Mesenchymal stem cell (in vitro differentiated cells and primary cell): ENCODE results near the gene ANXA1. TPM values are rescaled to one million over a fixed set of nuclear protein-coding genes. Genes with fewer than 3 reads are reported as not detected.

Source experiments
- DNase-seq: peaks from one replicate; pipeline ENCODE4 v3.0.0-alpha.2; 2013
- H2AFZ ChIP-seq: one replicate; pipeline ENCODE4 v1.6.1; 2013; ENCODE audit warnings: low read depth, mild to moderate bottlenecking, control low read depth, inconsistent platforms, low read length, moderate library complexity
- H2AK5ac ChIP-seq: 2 replicates; pipeline ENCODE4 v1.6.1; 2013; ENCODE audit warnings: low read length, moderate library complexity, mild to moderate bottlenecking, inconsistent platforms; ENCODE audit not compliant: severe bottlenecking
- H2BK120ac ChIP-seq: one replicate; pipeline ENCODE4 v1.6.1; 2013; ENCODE audit warnings: low read depth, mild to moderate bottlenecking, inconsistent platforms, low read length, moderate library complexity
- H2BK12ac ChIP-seq, 2 experiments: one replicate each; pipeline ENCODE4 v1.6.1; 2013; ENCODE audit warnings: inconsistent platforms in 2 of 2, low read length in 2 of 2, mild to moderate bottlenecking in 2 of 2, moderate library complexity in 2 of 2, control low read depth in 1 of 2
- H2BK15ac ChIP-seq: one replicate; pipeline ENCODE4 v1.6.1; 2013; ENCODE audit warnings: mild to moderate bottlenecking, low read depth, inconsistent platforms; ENCODE audit not compliant: poor library complexity, severe bottlenecking
- H2BK5ac ChIP-seq: 2 replicates; pipeline ENCODE4 v1.6.1; 2013; ENCODE audit warnings: low read depth, mild to moderate bottlenecking, low read length, control low read depth, inconsistent platforms; ENCODE audit not compliant: poor library complexity, severe bottlenecking
- H3K14ac ChIP-seq, 2 experiments: one replicate each; pipeline ENCODE4 v1.6.1; 2013; ENCODE audit warnings: inconsistent platforms in 2 of 2, low read length in 2 of 2, control low read depth in 1 of 2, mild to moderate bottlenecking in 1 of 2, moderate library complexity in 1 of 2
- H3K18ac ChIP-seq, 2 experiments: one replicate each; pipeline ENCODE4 v1.6.1; 2013; ENCODE audit warnings: inconsistent platforms in 2 of 2, low read length in 2 of 2, control low read depth in 1 of 2, low read depth in 1 of 2, mild to moderate bottlenecking in 1 of 2
- H3K23ac ChIP-seq, 2 experiments: one replicate each; pipeline ENCODE4 v1.6.1; 2013; ENCODE audit warnings: inconsistent platforms in 2 of 2, low read length in 2 of 2, mild to moderate bottlenecking in 2 of 2, moderate library complexity in 2 of 2, control low read depth in 1 of 2
- H3K27ac ChIP-seq: 2 replicates; pipeline ENCODE4 v1.5.1; 2013; ENCODE audit warnings: mild to moderate bottlenecking, moderate library complexity, low read length, control low read depth, inconsistent platforms; ENCODE audit not compliant: poor library complexity, severe bottlenecking
- H3K27me3 ChIP-seq, 2 experiments: 2 replicates each; pipeline versions ENCODE4 v1.6.1 to v1.7.0; 2013; ENCODE audit warnings: low read length in 2 of 2, mild to moderate bottlenecking in 2 of 2, moderate library complexity in 2 of 2, control low read depth in 1 of 2, inconsistent platforms in 1 of 2; ENCODE audit not compliant: control insufficient read depth in 1 of 2, insufficient read depth in 1 of 2
- H3K36me3 ChIP-seq, 2 experiments: 2 replicates each; pipeline versions ENCODE4 v1.6.1 to v1.7.0; 2013; ENCODE audit warnings: low read length in 2 of 2, control low read depth in 1 of 2, inconsistent platforms in 1 of 2, low read depth in 1 of 2, mild to moderate bottlenecking in 1 of 2; ENCODE audit not compliant: insufficient read depth in 2 of 2, control insufficient read depth in 1 of 2
- H3K4ac ChIP-seq, 2 experiments: one replicate each; pipeline ENCODE4 v1.6.1; 2013; ENCODE audit warnings: inconsistent platforms in 2 of 2, low read length in 2 of 2, mild to moderate bottlenecking in 2 of 2, moderate library complexity in 2 of 2, control low read depth in 1 of 2, low read depth in 1 of 2
- H3K4me1 ChIP-seq: 2 replicates; pipeline ENCODE4 v1.6.1; 2013; ENCODE audit warnings: low read depth, low read length, control low read depth; ENCODE audit not compliant: control insufficient read depth, insufficient read depth
- H3K4me2 ChIP-seq: 2 replicates; pipeline ENCODE4 v1.6.1; 2013; ENCODE audit warnings: low read length, mild to moderate bottlenecking, inconsistent platforms; ENCODE audit not compliant: poor library complexity, severe bottlenecking
- H3K4me3 ChIP-seq, 2 experiments: 2 replicates each; pipeline versions ENCODE4 v1.5.1 to v1.7.0; 2013; ENCODE audit warnings: low read length in 2 of 2, mild to moderate bottlenecking in 2 of 2, control low read depth in 1 of 2, low read depth in 1 of 2; ENCODE audit not compliant: insufficient read depth in 1 of 2
- H3K79me1 ChIP-seq: replicated peaks from 2 replicates; pipeline ENCODE4 v1.6.1; 2013; ENCODE audit warnings: mild to moderate bottlenecking, control low read depth, low read length, inconsistent platforms; ENCODE audit not compliant: poor library complexity, severe bottlenecking
- H3K9ac ChIP-seq: 2 replicates; pipeline ENCODE4 v1.7.0; 2013; ENCODE audit warnings: mild to moderate bottlenecking, low read length, moderate library complexity
- H3K9me3 ChIP-seq: 2 replicates; pipeline ENCODE4 v1.7.0; 2013; ENCODE audit warnings: mild to moderate bottlenecking, low read length; ENCODE audit not compliant: control insufficient read depth
- H4K8ac ChIP-seq: one replicate; pipeline ENCODE4 v1.6.1; 2013; ENCODE audit warnings: inconsistent platforms, mild to moderate bottlenecking, low read length, moderate library complexity
- H4K91ac ChIP-seq: one replicate; pipeline ENCODE4 v1.6.1; 2013; ENCODE audit warnings: mild to moderate bottlenecking, low read length, inconsistent platforms
- WGBS: methylation state at CpG from one replicate; pipeline ENCODE4 v1.1.7; 2013; ENCODE audit warnings: mixed read lengths; 5-methylcytosine and 5-hydroxymethylcytosine counted together
- polyA plus RNA-seq, 2 experiments: library from polyadenylated mRNA; stranded (reverse); fragments of 200-250 nt; gene quantifications; one replicate each; pipeline ENCODE4 v1.2.3, GENCODE V29; 2013

ANXA1 gene, protein sequence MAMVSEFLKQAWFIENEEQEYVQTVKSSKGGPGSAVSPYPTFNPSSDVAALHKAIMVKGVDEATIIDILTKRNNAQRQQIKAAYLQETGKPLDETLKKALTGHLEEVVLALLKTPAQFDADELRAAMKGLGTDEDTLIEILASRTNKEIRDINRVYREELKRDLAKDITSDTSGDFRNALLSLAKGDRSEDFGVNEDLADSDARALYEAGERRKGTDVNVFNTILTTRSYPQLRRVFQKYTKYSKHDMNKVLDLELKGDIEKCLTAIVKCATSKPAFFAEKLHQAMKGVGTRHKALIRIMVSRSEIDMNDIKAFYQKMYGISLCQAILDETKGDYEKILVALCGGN
- 429 TPM for polyA plus RNA-seq (2013, experiment 1 of 2)
- 429 TPM for polyA plus RNA-seq (2013, experiment 2 of 2)

DNA sequence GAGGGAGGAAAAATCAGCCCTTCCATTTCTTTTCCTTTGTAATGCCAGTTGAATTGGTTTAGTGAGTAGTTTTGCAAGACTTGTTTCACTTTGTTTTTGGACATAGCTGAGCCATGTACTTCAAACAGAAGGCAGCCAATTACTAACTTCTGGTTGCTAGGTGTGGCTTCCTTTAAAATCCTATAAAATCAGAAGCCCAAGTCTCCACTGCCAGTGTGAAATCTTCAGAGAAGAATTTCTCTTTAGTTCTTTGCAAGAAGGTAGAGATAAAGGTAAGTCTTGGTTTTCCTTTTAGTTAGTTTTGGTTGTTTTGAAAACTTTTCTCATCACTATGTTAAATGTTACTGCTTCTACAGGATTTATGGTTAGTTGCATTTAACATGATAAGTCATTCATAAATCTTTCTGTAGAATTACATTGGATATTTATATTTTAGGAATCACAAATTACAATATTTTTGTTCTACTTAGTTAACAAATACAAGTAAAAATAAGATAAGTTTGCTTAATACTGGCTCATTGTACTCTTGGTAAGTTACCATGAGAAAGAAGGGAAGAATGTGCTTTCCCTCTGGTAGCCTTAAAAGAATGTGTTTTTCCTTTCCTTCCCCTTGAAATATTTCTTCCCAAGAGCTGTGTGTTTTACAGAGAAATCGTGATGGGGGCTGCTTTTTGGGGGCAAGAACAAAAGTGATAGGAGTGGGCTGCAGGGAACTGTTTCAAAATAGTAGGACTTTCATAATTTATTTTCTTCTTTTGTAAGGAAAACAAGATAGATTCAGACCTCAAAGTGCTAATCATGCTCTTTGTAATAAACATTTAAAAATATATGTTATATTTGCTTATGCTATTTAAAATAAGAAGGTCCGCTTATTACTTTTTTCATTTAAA, at the start of gene ANXA1:
TSS of gene ANXA1 (plus strand) at position 213 of the 890 bp plus-strand sequence. CDS start 6,671 bp downstream, outside the sequence.
- H3K36me3 ChIP-seq = peaks cover 3 to 36% of the 10 kb centered on the region in 2 experiments
- peak within 1 kb of the TSS; percentile 42 for H2AFZ ChIP-seq
- H3K4me3 ChIP-seq = peak within 1 kb of the TSS in 1 of 2 experiments; percentile 88
- H3K9me3 ChIP-seq = no peaks in the 10 kb centered on the region
- H3K4me2 ChIP-seq = peak within 1 kb of the TSS; percentile 81
- peak; percentile 90 for DNase-seq
- peak within 1 kb of the TSS; percentile 51 for H2BK5ac ChIP-seq
- 0% methylated on average over 2 of the region's 2 CpGs for WGBS
- peak within 1 kb of the TSS; percentile 95 for H2AK5ac ChIP-seq
- H2BK120ac ChIP-seq = peak within 1 kb of the TSS; percentile 73
- no peak within 1 kb of the TSS for H3K14ac ChIP-seq
- no peak within 1 kb of the TSS for H4K91ac ChIP-seq
- peaks cover 5% of the 10 kb centered on the region for H3K4me1 ChIP-seq
- H3K4ac ChIP-seq = peak within 1 kb of the TSS in 1 of 2 experiments; percentile 69
- H2BK15ac ChIP-seq = peak within 1 kb of the TSS; percentile 52
- H3K27me3 ChIP-seq = no peaks in the 10 kb centered on the region
- no peak within 1 kb of the TSS for H4K8ac ChIP-seq
- H3K23ac ChIP-seq = no peak within 1 kb of the TSS
- H3K27ac ChIP-seq = peak within 1 kb of the TSS; percentile 88
- peak within 1 kb of the TSS in 1 of 2 experiments; percentile 89 for H2BK12ac ChIP-seq
- peaks cover 1% of the 10 kb centered on the region for H3K79me1 ChIP-seq
- peak within 1 kb of the TSS in 1 of 2 experiments; percentile 62 for H3K18ac ChIP-seq
- peak within 1 kb of the TSS; percentile 97 for H3K9ac ChIP-seq

GRCh38 chr9:73104342-73104741, 47.3 kb upstream of the ANXA1 start:
- H3K4me2 ChIP-seq = no peak overlapping the region
- H2BK12ac ChIP-seq = no peak overlapping the region
- H2BK15ac ChIP-seq = no peak overlapping the region

DNA sequence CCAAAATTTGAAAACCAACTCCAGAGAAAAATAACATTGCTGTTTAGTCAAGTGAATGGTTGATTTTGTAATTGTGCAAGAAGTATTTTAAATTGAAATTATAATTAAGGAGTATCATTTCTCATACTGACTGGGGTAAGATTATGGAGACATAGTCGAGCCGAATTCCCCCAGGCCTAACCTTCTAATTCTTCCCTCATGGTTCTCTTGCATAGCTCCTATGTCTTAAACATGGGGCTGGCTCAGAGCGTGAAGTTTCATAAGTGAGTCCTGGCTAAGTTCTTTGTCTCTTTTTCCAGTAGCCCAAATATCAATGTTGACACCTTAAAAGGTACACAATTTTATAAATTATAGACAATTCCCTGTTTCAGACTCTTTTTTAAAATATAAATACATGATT, 46.7 kb upstream of the ANXA1 start:
- H3K36me3 ChIP-seq = no peaks in the 10 kb centered on the region
- no peak overlapping the region for H3K4ac ChIP-seq
- no peak overlapping the region for H3K9ac ChIP-seq
- no peak overlapping the region for H3K18ac ChIP-seq
- H2BK15ac ChIP-seq = no peak overlapping the region
- no peak overlapping the region for H3K4me3 ChIP-seq
- no peak overlapping the region for H4K91ac ChIP-seq
- no peak overlapping the region for H3K27ac ChIP-seq
- H2AK5ac ChIP-seq = no peak overlapping the region
- H3K4me2 ChIP-seq = no peak overlapping the region
- no peak overlapping the region for H2BK120ac ChIP-seq
- no peak overlapping the region for H3K23ac ChIP-seq
- no peaks in the 10 kb centered on the region for H3K4me1 ChIP-seq
- no peaks in the 10 kb centered on the region for H3K79me1 ChIP-seq
- H3K9me3 ChIP-seq = no peaks in the 10 kb centered on the region
- H2BK12ac ChIP-seq = no peak overlapping the region
- H4K8ac ChIP-seq = no peak overlapping the region
- H3K27me3 ChIP-seq = no peaks in the 10 kb centered on the region
- H3K14ac ChIP-seq = no peak overlapping the region
- H2AFZ ChIP-seq = no peak overlapping the region
- no peak overlapping the region for H2BK5ac ChIP-seq
- WGBS = 100% methylated on average over 2 of the region's 3 CpGs
- no peak for DNase-seq

More at GRCh38 chr9:73104342-73104741, 47.3 kb upstream of the ANXA1 start:
- Histone ChIP-seq H4K8ac (no peak overlapping the region), H3K36me3 (no peaks in the 10 kb centered on the region), H3K4me3 (no peak overlapping the region), H2BK5ac (no peak overlapping the region), H3K9ac (no peak overlapping the region), H3K27ac (no peak overlapping the region), H2AK5ac (no peak overlapping the region), H3K23ac (no peak overlapping the region), H3K18ac (no peak overlapping the region), H3K4me1 (no peaks in the 10 kb centered on the region), H3K79me1 (no peaks in the 10 kb centered on the region), H4K91ac (no peak overlapping the region), H3K4ac (no peak overlapping the region), H3K27me3 (no peaks in the 10 kb centered on the region), H2BK120ac (no peak overlapping the region), H2AFZ (no peak overlapping the region), H3K9me3 (no peaks in the 10 kb centered on the region), H3K14ac (no peak overlapping the region)
- 97% methylated on average over 4 of the region's 4 CpGs for WGBS
- DNase-seq = no peak
